GM19372 (cell line): ENCODE data around the gene MLXIP.
"Not testable (repeated sequence)": the region's sequence is repeated elsewhere in the genome, so short reads cannot be mapped to it uniquely, and the experiment has no call there.

ENCODE experiments used
- ATAC-seq: cut with Tn5 transposase; IDR thresholded peaks from one replicate; pipeline ENCODE4 v1.9.1; 2021; ENCODE audit warnings: mild to moderate bottlenecking, low read depth, moderate library complexity; ENCODE audit not compliant: unreplicated experiment

Gene MLXIP

DNA sequence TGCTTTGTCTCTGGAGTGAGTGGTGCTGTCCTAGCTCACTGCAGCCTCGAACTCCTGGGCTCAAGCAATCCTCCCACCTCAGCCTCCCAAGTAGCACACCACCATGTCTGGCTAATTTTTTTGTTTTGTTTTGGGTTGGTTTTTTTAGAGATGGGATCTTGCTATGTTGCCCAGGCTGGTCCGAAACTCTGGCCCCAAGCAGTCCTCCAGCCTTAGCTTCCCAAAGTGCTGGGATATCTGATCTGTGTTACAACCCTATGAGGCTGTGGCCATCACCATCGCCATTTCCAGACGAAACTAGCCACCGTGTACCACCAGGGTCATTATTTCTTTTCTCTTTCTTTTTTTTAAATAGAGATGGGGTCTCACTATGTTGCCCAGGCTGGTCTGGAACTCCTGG is 92.8 kb downstream of the MLXIP start:
- no peak for ATAC-seq

- ATAC-seq = no peak
These were observed 93.8 kb downstream of the MLXIP start for GRCh38 chr12:122172262-122172939.

DNA sequence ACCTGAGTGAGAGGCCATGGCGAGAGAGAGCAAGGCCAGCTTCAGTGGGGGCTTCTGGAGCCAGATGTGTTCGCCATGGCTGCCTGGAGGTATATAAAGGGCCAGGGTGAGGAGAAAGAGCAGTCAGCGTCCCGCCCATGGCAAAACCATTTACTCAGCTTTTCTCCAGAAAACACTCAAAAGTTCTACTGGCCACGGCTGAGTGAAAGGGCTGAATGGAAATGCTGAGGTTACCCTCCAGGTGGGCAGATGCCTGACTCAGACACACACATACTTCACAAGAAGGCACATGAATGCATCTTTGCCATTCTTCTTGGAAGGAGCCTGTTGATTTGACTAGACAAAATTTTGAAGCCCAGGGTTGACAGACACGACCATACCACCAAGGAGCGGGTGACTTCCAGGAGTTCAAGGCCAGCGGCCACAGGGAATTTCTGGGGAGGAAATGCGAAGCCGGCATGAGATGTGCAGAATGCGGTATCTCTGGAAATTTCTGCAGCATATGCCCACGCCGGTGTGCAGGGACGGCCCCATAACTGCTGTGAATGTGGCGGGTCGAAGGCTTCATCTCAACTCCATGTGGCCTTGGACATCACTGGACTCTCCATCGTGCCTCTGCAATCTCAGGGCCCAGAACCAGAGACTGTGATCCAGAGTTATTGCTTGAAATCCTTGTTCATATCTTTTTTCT is 95.7 kb downstream of the MLXIP start, which contains the start of gene IL31:
Gene IL31 (minus strand): TSS at position 67 of the 691 bp plus-strand sequence. CDS start 49 bp downstream, at position 18.
- no peak for ATAC-seq

GRCh38 chr12:122176473-122176872 is 97.9 kb downstream of the MLXIP start:
- not testable (repeated sequence) for ATAC-seq

DNA sequence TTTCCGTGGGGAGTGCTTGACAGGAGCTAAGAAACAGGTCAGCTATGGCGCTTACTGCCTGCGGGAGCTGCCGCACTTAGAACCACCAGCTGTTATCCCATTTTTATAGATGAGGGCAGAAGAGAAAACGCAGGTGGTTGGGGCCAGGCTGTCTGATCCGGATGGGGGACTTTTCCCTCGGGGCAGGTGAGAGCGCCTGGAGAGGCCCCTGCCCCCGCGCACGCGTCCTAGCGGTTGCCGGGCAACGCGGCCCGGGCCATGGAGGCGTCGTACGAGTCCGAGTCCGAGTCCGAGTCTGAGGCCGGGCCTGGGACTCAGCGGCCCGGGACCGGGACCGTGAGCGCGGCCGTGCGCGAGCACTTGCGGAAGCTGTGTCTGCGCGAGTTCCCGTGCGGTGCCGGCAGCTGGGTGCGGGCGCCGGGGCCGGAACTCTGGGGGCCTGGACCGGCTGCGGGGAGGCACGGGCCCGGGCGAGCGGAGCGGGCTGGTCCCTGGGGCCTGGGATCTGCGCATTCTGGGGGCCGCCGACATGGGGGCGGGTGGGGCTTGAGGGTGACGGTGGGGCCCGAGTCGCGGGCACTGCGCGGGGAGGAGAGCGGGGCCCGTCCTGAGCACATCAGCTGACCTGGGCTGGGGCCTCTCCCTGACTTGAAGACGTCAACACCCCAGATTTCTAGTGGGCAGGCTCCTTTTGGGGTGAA is 104.5 kb downstream of the MLXIP start, which contains the start of gene LRRC43:
Gene LRRC43 (plus strand): TSS at position 237 of the 701 bp plus-strand sequence. CDS start 22 bp downstream, at position 259.
- no peak for ATAC-seq

- no peak for ATAC-seq
These were observed 105.0 kb downstream of the MLXIP start for GRCh38 chr12:122183588-122183940.

GRCh38 chr12:122184517-122184916 is 106.0 kb downstream of the MLXIP start:
- ATAC-seq = no peak

- ATAC-seq = no peak
These were observed 106.5 kb downstream of the MLXIP start for GRCh38 chr12:122185079-122185478.

GRCh38 chr12:122185494-122186082 is 107.0 kb downstream of the MLXIP start:
- ATAC-seq = no peak

DNA sequence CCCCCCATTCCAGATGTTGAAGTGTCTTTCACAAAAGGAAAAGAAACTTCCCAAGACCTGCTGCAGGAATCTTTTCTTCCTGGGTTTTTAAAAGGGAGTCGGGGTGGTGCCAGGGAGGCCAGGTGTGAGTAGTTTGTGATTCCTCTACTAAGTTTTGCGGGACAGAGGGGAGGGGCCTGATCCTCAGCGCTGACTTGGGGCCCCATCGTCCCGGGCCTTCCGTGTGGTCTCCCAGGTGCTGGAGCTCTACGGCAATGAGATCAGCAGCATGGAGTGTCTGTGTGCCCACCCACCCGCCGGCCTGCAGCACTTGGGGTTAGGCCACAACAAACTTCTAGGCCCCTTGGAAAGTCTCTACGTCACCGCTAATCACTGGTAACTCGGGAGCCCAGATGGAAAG is 108.9 kb downstream of the MLXIP start:
- ATAC-seq = no peak

DNA sequence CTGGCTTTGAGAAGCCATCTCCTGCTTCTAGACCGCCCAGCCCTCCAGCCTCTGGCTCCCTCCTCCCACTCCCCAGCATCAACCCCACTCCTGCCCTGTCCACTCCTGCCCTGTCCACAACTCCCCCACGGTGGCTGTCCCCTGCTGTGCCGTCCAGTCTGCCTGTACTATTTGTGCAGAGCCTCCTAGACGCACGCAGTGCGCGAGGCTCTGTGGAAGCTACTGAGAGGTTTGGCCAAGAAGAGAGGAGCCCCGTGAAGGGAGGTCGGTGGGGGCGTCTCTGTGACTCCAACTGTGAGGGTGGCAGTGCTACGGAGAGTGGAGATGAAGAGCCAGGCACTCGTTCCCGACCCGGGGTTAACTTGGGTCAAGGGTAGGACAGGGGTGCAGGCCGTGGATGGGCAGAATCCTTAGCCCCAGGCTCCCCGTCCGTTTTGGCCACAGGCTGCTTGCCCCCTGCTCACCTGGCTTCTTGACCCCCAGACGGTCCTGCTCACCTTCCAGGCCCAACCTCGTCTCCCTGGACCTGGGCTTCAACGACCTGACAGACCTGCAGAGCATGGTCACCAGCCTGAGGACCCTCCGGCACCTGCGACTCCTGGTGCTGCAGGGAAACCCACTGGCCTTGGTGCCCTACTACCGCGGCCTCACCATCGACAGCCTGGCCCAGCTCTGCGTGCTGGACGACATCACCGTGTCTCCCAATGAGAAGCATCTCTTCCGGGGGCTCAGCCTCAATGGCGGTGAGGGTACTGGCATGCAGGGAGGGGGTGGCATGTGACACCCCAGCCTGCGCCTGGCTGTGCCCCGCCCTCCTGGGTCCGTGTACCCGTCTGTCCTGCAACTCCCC is 111.3 kb downstream of the MLXIP start:
- no peak for ATAC-seq

- ATAC-seq = peak; percentile 62
These were observed 112.5 kb downstream of the MLXIP start for GRCh38 chr12:122190842-122191668.

DNA sequence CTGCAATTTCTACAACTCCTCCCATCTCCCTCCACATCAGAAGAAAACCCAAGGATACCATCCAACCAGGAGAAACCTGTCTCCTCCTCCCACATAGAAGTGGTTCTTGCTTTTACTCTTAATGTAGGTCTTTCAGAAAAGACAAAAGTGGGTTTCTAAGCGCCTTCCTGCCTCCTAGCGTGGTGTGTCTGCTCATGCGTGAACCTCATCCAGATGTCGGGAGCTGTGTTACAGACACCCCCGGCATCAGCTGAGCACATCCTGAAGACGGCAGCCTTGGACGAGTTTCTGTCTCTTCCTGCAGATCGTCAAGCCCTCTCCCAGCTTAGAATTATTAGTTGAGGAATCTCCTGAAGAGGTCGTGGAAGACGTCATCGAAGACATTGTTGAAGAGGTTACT is 113.9 kb downstream of the MLXIP start:
- ATAC-seq = no peak

DNA sequence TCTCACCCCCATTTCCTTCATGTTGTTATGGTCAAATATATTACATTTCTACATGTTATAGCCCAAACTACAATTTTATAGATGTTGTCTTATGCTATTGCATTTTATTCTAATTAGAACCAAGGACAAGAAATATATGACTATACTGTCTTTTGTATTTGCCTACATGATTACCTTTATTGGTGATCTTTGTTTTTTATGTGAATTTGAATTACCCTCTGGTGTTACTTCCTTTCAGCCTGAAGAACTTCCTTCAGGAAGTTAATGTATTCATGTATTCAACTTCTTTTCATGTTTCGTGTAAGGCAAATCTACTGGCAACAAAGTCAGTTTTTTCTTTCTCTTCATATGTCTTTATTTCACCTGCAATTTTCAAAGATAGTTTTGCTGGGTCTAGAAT is 116.2 kb downstream of the MLXIP start:
- ATAC-seq = no peak

DNA sequence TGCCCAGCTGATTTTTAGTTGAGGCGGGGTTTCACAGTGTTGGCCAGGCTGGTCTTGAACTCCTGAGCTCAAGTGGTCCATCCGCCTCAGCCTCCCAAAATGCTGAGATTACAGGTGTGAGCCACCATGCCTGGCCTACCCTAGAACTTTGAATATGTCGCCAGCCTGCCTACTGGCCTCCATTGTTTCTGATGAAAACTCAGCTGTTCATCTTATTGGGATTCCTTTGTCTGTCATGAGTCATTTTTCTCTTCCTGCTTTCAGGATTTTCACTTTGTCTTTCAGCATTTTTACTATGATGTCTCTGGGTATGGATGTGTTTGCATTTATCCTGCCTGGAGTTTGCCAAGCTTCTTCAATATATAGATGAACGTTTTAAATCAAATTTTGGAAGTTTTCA is 116.8 kb downstream of the MLXIP start:
- ATAC-seq = no peak
